Measurements from ENCODE around the gene DLG2.

The DLG2 gene

GRCh38 chr11:84224042-84224441 is 1403.1 kb downstream of the DLG2 start:
- DNase-seq (ENCODE audit: extremely low read depth, low read depth): no peak
- no peak for TF ChIP-seq CTCF (IDR thresholded peaks at IDR 0.05; ENCODE audit: low read depth, low read length)

GRCh38 chr11:84218318-84218717 is 1408.8 kb downstream of the DLG2 start:
- no peak for TF ChIP-seq CTCF (IDR thresholded peaks at IDR 0.05; ENCODE audit: low read depth, low read length)
- DNase-seq (ENCODE audit: extremely low read depth, low read depth): no peak

- no peak for DNase-seq (ENCODE audit: extremely low read depth, low read depth)
These were observed 1411.5 kb downstream of the DLG2 start for GRCh38 chr11:84215672-84216071.

GRCh38 chr11:84214557-84214956 is 1412.6 kb downstream of the DLG2 start:
- no peak for TF ChIP-seq CTCF (IDR thresholded peaks at IDR 0.05; ENCODE audit: low read depth, low read length)
- DNase-seq (ENCODE audit: extremely low read depth, low read depth): no peak

More at GRCh38 chr11:84215672-84216071, 1411.5 kb downstream of the DLG2 start:
- no peak for TF ChIP-seq CTCF (IDR thresholded peaks at IDR 0.05; ENCODE audit: low read depth, low read length)

- TF ChIP-seq CTCF (IDR thresholded peaks at IDR 0.05; ENCODE audit: low read depth, low read length): no peak
- no peak for DNase-seq (ENCODE audit: extremely low read depth, low read depth)
These were observed 1414.4 kb downstream of the DLG2 start for GRCh38 chr11:84212468-84213390.

GRCh38 chr11:84211896-84212295 is 1415.2 kb downstream of the DLG2 start:
- no peak for DNase-seq (ENCODE audit: extremely low read depth, low read depth)
- no peak for TF ChIP-seq CTCF (IDR thresholded peaks at IDR 0.05; ENCODE audit: low read depth, low read length)

GRCh38 chr11:84194696-84195095 is 1432.4 kb downstream of the DLG2 start:
- no peak for DNase-seq (ENCODE audit: extremely low read depth, low read depth)
- TF ChIP-seq CTCF (IDR thresholded peaks at IDR 0.05; ENCODE audit: low read depth, low read length): no peak
